COLO829 (cell line): ENCODE data around the gene LSP1.

Experiments used
- DNase-seq: peaks from one replicate; pipeline ENCODE4 v3.0.0; 2012; ENCODE audit warnings: low spot score

Gene LSP1

DNA sequence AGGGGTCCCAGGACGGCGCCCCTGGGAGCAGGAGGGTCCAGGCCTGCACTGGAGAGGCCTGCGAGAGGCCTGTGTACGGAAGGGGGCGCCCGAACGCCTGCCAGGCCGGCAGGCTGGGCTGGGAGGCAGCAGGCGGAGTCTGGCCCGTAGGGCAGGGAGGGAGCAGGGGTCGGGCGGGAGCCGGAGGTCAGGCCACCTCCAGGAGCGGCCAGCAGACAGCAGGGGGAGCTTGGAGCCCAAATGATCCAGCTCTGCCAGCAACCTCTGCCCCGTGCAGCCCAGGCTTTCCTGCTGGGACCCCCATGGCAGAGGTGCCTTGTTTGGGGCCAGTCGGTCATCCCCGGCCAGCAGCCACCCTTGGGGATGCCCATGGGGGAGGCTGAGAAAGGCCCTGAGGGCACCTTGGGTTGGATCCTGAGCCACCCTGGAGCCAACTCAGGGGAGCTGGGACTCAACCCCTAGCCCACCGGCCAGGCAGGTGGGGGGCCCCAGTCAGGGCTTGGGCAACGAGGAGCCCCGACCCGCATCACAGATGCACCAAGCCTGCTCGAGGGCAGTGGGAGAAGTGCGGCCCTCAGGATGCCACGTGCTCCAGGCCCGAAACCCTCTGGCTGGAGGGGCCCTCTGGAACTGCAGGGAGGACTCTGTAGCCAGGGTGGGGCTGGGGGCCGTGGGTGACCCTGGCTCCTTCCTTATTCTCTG lies 27.7 kb upstream of the LSP1 start:
- no peak for DNase-seq

- no peak for DNase-seq
Observed at GRCh38 chr11:1825785-1826451, 27.0 kb upstream of the LSP1 start.

- DNase-seq = peak; percentile 65
Observed at GRCh38 chr11:1826552-1827094, 26.3 kb upstream of the LSP1 start.

- DNase-seq = peak; percentile 96
Observed at GRCh38 chr11:1827095-1827813, 25.6 kb upstream of the LSP1 start.

GRCh38 chr11:1827931-1828330 lies 25.0 kb upstream of the LSP1 start:
- no peak for DNase-seq

DNA sequence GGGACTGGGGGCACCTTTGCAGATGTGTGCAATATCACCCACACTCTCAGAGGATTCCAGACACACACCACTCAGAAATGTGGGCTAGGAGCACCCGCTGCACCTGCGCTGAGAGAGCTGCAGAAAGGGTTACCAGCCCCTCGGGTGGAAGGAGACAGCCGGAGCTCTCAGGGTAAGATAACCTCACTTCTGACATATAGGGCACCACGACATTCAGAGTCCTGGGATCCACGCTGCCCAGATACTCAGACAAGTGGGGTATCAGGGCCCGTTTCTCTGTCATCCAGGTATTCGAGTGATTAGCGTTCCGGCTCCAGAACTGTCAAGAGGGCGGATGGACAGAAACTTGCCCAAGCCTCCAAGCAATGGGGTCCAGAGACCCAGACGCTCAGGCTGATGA lies 24.3 kb upstream of the LSP1 start:
- no peak for DNase-seq

DNA sequence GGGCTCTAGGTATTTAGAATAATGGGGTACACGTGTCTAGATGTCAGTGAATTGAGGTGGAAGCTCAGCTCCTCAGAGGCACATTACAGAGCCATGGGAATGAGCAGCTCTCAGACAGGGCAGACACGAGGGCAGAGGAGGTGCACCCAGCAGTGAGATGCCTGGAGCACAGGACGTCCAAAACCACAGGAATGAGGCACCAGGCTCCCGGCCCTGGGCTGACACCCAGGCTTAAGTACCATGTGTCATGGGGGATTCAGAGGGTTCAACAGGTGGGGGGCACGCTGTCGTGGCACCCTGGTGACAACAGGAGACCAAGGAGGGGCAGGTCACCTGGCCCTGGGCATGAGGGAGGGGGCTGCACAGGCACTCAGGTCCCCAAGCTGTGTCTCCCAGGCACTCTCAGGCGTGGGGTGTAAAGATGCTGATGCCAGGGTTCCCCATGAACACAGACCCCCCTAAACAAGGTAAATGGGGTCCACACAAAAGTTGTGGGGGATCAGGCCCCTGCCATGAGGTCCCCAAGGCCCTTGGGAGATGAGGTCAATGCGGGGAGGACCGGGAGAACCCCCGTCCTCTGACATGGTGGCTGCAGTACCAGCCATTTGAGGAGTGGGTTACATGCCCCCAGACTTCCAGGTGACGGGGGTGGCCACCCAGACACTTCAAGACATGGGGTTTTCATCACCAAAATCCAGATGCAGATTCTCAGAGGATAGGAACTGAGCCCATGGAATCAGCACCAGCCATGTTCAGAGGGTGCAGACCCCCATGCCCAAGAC lies 23.7 kb upstream of the LSP1 start:
- DNase-seq = peak; percentile 66

GRCh38 chr11:1830004-1830321 lies 22.9 kb upstream of the LSP1 start:
- DNase-seq = no peak

DNA sequence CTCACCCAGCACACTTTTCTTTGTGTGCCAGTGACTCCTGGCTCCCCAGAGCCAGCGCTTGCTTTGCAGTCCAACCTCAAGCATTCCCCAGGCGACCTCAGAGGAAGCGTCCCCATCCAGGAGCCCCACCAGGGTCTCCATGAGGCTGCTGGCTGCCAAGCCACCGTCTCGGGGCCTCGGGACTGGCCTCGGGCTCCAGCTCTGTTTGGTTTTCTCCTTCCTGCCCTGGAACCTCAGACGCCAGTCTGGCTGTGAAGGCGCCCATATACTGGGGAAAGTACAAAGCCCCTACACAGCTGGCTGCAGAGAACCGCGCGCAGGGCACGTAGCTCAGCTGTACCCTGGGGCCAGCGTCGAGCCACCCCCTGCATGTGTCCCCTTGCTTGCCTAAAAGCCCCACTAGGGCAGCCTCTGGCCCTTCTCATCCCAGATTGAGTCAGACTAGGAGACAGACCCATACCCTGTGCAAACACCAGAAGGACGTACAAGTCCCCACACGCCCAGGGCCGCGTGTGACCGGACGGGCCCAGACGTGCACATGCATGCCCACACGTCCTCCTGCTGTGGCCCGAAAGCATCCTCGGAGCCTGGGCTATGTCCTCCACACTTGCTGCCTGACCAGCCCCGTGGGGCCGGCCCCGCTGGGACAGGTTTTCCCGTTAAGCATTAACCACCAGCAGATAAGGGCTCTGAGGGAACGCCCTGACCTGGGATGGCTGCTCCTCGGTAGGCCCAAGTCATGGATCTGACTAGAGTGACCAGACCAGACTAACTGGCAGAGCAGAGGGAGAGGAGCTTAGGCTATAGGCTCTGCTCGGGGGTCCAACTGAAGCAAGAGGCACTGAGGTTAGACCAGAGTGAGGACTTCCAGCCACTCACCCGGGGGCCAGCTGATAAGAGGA lies 22.3 kb upstream of the LSP1 start:
- DNase-seq = no peak

DNA sequence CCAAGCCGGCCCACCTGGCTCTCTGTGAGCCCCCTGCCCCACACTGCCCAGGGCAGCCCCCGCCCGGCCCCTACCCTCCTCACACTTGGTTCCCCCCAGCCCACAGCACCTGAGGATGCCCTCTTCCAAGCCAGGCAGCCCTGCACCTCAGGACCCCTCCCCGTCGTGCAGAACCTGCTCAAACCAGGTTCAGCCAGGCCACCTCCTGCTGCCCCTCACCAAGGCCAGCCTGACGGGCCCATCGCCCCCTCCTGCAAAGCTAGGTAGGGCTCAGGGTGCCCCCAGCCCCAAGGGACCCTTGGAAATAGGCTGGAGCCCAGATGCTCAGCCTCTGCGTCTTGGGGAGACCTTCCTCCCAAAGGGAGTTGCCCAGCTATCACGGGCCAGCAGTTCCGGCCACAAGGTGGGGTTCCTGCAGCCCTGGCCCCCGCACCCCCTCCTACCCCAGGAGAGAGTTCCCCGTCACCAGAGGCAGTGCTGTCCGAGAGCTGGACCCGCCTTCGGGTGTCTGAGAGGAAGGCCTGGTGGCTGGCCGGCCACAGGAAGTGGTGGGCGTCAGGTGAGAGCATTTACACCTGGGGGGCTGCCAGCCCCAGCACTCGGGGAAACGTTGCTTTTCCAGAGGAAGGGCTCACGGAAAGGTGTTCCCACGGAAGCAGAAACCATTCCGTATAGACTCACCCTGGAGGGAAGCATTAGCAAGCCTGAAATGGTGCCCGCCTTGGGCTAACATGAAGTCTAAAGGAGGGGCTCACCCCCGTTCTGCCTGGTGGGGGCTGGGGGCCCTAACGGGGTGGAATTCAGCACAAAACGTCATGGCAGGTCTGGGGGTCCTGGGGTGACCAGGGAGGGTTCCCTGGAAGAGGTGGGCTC lies 21.3 kb upstream of the LSP1 start:
- DNase-seq = no peak

- no peak for DNase-seq
Observed at GRCh38 chr11:1832211-1832919, 20.5 kb upstream of the LSP1 start.

- no peak for DNase-seq
Observed at GRCh38 chr11:1832920-1833295, 20.0 kb upstream of the LSP1 start.

DNA sequence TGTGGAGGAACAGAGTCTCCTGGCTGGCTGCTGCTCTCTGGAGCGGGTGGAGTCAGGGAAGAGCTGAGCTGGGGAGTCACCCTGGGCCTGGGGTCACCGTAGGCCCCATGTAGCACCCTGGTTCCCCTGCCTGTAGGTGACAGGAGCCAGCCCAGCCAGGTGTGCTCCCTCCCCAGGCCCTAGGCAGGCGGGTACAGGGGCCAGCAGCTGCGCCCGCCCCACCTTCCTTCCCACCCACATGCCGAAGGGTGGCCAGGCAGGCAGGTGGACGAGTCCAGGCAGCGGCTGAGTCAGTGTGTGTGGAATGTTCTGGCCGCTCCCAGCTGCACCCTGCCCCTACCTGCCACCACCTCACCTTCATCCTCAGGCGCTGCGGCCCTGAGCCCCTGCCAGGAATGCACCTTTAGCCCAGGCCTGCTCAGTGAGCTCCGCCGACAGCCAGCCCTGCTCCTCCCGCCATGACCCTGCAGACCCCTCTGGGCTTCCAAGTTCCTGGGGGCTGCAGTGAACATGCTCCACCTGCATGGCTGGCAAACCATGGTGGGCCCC lies 18.7 kb upstream of the LSP1 start:
- no peak for DNase-seq

- no peak for DNase-seq
Observed at GRCh38 chr11:1834779-1835670, 17.9 kb upstream of the LSP1 start, which contains the start of gene SYT8. Gene SYT8 (plus strand): TSS chr11:1834990. CDS start chr11:1835106, 116 bp downstream.

- DNase-seq = no peak
Observed at GRCh38 chr11:1835671-1836010, 17.2 kb upstream of the LSP1 start.

DNA sequence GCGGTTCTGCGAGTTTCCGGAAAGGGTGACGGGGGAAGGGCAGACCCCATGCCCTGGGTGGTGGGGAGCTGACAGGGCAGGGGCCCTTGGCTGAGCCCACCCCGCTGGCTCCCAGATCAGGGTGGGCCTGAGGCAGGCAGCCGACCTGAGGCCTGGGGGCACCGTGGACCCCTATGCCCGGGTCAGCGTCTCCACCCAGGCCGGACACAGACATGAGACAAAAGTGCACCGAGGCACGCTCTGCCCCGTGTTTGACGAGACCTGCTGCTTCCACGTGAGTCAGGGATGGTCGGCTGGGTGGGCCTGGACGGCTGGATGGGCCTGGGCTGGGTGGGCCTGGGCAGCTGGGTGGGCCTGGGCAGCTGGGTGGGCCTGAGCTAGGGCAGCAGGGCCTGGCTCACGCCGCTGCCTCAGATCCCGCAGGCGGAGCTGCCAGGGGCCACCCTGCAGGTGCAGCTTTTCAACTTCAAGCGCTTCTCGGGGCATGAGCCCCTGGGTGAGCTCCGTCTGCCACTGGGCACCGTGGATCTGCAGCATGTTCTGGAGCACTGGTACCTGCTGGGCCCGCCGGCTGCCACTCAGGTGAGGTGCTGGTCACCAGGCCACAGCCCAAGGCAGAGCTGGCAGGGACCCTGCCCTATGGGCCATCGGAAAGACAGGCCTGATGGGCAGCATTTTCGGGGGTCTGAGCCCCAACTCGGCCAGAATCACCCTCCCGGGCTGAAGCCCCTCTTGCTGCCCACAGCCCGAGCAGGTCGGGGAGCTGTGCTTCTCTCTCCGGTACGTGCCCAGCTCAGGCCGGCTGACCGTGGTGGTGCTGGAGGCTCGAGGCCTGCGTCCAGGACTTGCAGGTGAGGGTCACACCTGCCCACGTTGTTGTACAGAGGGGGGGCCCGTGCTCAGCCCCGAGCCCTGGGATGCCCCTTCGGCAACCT lies 16.6 kb upstream of the LSP1 start:
- DNase-seq = no peak
